Erythroblast (primary cell): ENCODE measurements around the gene SLC25A26.

Experiments used
- GATA1 ChIP-seq: IDR thresholded peaks from 2 replicates; pipeline ENCODE4 v1.6.1; 2011; ENCODE audit warnings: low read depth, mild to moderate bottlenecking, control low read depth, low read length, moderate library complexity
- POLR2A ChIP-seq: IDR thresholded peaks from 2 replicates; pipeline ENCODE4 v1.6.1; 2011; ENCODE audit warnings: mild to moderate bottlenecking, low read length

DNA sequence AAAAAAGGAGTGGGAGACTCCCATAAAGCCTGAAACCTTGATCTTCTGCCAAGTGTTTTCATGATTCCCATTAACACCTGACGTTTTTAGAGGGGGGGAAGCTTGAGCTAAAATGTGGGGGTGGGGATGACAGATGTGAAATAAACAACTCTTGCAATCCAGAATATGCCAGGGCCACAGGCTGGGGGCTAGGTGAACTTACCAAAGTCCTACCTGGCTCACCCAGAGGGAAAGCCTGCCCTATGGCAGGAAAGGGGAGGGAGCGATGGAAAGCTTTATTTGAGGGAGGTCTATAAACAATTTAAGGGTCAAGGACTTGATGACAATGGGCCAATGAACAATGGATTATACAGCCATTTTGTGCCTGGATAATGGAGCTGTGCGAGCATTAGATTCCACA is 171.7 kb downstream of the SLC25A26 start:
- TF ChIP-seq POLR2A (no peak), GATA1 (no peak)
